ENCODE data around the gene SPSB4. TPM values are rescaled to one million over a fixed set of nuclear protein-coding genes. Genes with fewer than 3 reads are reported as not detected.

SPSB4 gene
- total and polyA plus RNA-seq, 10 of the 15 experiments (the other 5 are each of a cell fraction or from before 2014, with no cell fraction given): not detected

DNA sequence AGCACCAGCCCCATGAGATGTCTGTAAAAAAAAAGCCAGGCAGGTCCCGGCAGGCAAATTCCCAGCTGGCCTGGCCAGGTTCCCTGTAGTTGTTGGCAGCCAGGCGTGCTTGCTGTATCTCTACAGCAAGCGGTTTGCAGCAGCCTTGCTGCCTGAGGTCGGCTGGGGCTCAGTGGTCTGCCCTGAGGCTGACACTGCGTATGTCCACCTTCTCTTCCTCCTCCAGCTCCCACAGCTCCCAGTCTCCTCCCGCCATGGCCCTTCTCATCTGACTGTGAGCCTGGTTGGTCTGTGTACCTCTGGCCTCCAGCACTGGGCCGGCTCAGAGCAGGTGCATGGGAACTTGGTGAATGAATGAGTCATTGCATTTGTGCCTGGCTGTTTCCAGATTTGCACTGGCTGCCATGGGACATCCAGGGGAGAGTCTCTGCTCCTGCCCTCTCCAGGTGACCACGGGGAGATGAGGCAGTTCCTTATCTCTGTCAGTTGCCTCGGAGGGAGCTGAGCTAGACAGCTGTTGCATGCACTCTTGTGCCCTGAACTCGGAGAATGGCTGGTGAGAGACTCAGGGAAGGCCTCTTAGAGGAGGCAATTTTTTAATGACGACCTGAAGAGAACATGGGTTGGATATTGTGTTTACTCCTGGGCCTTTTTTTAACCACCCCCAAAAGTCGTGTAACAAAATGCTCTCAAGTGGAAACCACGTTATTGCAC, 43.0 kb downstream of the SPSB4 start:
- DNase-seq (ENCODE audit: low read depth, low spot score) (no peak), FAIRE-seq (no peak), ATAC-seq (no peak)
- POLR2A ChIA-PET: no interaction called here
- no peaks in the 10 kb centered on the region for H3K27me3 ChIP-seq (replicated peaks in 1 of 2; ENCODE audit: control insufficient read depth in 2 of 2, insufficient read depth in 2 of 2, low read length in 1 of 2)
- H4K20me1 ChIP-seq (ENCODE audit: control insufficient read depth, insufficient read depth): no peaks in the 10 kb centered on the region
- CTCF ChIA-PET: interaction anchor here (0.6 to 1.9 kb wide), 3 partner anchors 12 to 547 kb away, joined by 3 to 6 read pairs (median 4); no protein-coding TSS in a partner anchor
- SMC1A ChIA-PET (ENCODE audit: uncharacterized antibody, unreplicated experiment): no interaction called here
- intact Hi-C loops (cut with micrococcal nuclease; ENCODE audit: unreplicated experiment): no loop called here
- H3K36me3 ChIP-seq (ENCODE audit: control insufficient read depth in 2 of 2, insufficient read depth in 2 of 2, low read length in 1 of 2): no peaks in the 10 kb centered on the region
- in situ Hi-C loops (cut with MboI): no loop called here
- H3K9me3 ChIP-seq (replicated peaks; ENCODE audit: control insufficient read depth, insufficient read depth, low read length): no peaks in the 10 kb centered on the region
- H3K9ac ChIP-seq (ENCODE audit: control insufficient read depth, insufficient read depth, low read length): no peak overlapping the region
- no peaks in the 10 kb centered on the region for H3K4me1 ChIP-seq (ENCODE audit: control insufficient read depth, insufficient read depth, low read length)
- TF ChIP-seq, protein P1, sequence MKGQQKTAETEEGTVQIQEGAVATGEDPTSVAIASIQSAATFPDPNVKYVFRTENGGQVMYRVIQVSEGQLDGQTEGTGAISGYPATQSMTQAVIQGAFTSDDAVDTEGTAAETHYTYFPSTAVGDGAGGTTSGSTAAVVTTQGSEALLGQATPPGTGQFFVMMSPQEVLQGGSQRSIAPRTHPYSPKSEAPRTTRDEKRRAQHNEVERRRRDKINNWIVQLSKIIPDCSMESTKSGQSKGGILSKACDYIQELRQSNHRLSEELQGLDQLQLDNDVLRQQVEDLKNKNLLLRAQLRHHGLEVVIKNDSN (IDR thresholded peaks at IDR 0.05; ENCODE audit: borderline replicate concordance, extremely low read length, insufficient read depth, low read depth, low read length): no peak
- TF ChIP-seq TAF1 (IDR thresholded peaks at IDR 0.05; ENCODE audit: borderline replicate concordance, low read depth, low read length): no peak
- no peak for TF ChIP-seq BHLHE40 (IDR thresholded peaks at IDR 0.05; ENCODE audit: borderline replicate concordance in 1 of 2, low read depth in 2 of 2, low read length in 1 of 2)
- H3K27ac ChIP-seq (ENCODE audit: control insufficient read depth, insufficient read depth): no peak overlapping the region
- no TSS peak for BruUV-seq (replicated peaks)
- no peaks in the 10 kb centered on the region for H3K79me2 ChIP-seq (ENCODE audit: control insufficient read depth, insufficient read depth, low read length)
- 8% methylated on average over 13 of the region's 13 CpGs for WGBS (ENCODE audit: insufficient coverage, insufficient replicate concordance, low lambda C conversion rate, missing lambda C conversion rate)
- H2AFZ ChIP-seq (ENCODE audit: control insufficient read depth, low read depth, low read length): no peak overlapping the region
- no peak overlapping the region for H3K4me3 ChIP-seq
- RAD21 ChIA-PET (ENCODE audit: unreplicated experiment): no interaction called here
- H3K4me2 ChIP-seq (ENCODE audit: control insufficient read depth, insufficient read depth): no peak overlapping the region

DNA sequence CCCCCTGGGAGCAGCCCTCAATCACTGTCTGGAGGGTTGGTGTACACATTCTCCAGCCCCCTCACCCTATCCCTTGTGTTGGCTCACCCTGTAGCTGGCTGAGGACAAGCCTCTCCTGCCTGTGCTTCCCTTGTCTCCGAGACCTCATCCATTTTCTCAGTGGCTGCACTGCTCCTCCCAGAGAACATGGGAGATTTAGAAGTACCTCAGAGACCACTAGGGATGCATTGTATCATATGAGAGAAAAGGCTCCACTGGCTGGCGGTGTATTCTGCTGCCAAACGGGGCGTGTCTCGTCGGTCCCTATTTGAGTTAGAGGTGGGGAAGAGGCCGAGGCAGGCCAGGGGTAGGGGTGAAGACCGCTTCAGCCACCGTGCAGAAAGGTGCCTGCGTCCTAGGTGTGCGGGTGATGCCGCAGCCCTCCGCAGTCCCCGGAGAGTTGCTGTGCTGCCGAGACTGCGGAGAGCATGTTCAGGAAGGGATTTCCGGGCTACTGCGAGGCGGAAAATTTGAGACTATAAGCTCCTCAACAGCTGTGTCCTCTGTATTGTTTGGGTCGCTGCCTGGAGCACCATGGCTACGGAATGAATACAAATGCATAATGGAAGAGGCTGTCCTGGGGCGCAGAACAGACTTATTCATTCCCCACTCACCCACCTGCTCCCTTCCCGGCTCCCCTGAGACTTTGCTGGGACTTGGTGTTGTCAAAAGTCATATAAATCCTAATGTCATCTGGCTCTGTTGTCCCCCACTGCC, 43.8 kb downstream of the SPSB4 start:
- Histone ChIP-seq H3K36me3 (ENCODE audit: control insufficient read depth in 2 of 2, insufficient read depth in 2 of 2, low read length in 1 of 2) (no peaks in the 10 kb centered on the region), H2AFZ (ENCODE audit: control insufficient read depth, low read depth, low read length) (no peak overlapping the region), H3K27me3 (replicated peaks in 1 of 2; ENCODE audit: control insufficient read depth in 2 of 2, insufficient read depth in 2 of 2, low read length in 1 of 2) (no peaks in the 10 kb centered on the region), H4K20me1 (ENCODE audit: control insufficient read depth, insufficient read depth) (no peaks in the 10 kb centered on the region), H3K27ac (ENCODE audit: control insufficient read depth, insufficient read depth) (no peak overlapping the region), H3K4me3 (no peak overlapping the region), H3K4me2 (ENCODE audit: control insufficient read depth, insufficient read depth) (no peak overlapping the region), H3K9me3 (replicated peaks; ENCODE audit: control insufficient read depth, insufficient read depth, low read length) (no peaks in the 10 kb centered on the region), H3K79me2 (ENCODE audit: control insufficient read depth, insufficient read depth, low read length) (no peaks in the 10 kb centered on the region), H3K4me1 (ENCODE audit: control insufficient read depth, insufficient read depth, low read length) (no peaks in the 10 kb centered on the region), H3K9ac (ENCODE audit: control insufficient read depth, insufficient read depth, low read length) (no peak overlapping the region)
- WGBS (ENCODE audit: insufficient coverage, insufficient replicate concordance, low lambda C conversion rate, missing lambda C conversion rate): 56% methylated on average over 23 of the region's 23 CpGs
- in situ Hi-C loops (cut with MboI): no loop called here
- no TSS peak for BruUV-seq (replicated peaks)
- ChIA-PET POLR2A (no interaction called here), SMC1A (ENCODE audit: uncharacterized antibody, unreplicated experiment) (no interaction called here), RAD21 (ENCODE audit: unreplicated experiment) (no interaction called here), CTCF (interaction anchor here (0.6 to 1.9 kb wide), 3 partner anchors 83 to 546 kb away, joined by 3 to 6 read pairs (median 3); no protein-coding TSS in a partner anchor)
- FAIRE-seq (no peak), ATAC-seq (no peak), DNase-seq (ENCODE audit: low read depth, low spot score) (no peak)
- intact Hi-C loops (cut with micrococcal nuclease; ENCODE audit: unreplicated experiment): no loop called here
- TF ChIP-seq PAX8 (IDR thresholded peaks at IDR 0.05) (no peak), BACH1 (IDR thresholded peaks at IDR 0.05; ENCODE audit: borderline replicate concordance) (no peak)

Data from GM12878 (cell line).